AG10803 (cell line): ENCODE measurements around the gene B4GALT1.

Source experiments
- DNase-seq: peaks from one replicate; pipeline ENCODE4 v3.0.0; 2010; ENCODE audit warnings: low read depth
- H3K4me3 ChIP-seq: 2 replicates; pipeline ENCODE4 v1.5.1; 2011; ENCODE audit warnings: mild to moderate bottlenecking, low read length, control low read depth
- CTCF ChIP-seq: conservative IDR thresholded peaks from 2 replicates; pipeline ENCODE4 v1.5.1; 2011; ENCODE audit warnings: mild to moderate bottlenecking, low read length, control low read depth, inconsistent platforms

Gene B4GALT1

GRCh38 chr9:33125461-33125860 is 41.7 kb downstream of the B4GALT1 start:
- no peak for DNase-seq
- no peak for TF ChIP-seq CTCF
- no peak overlapping the region for H3K4me3 ChIP-seq

- H3K4me3 ChIP-seq, result no peak overlapping the region
- DNase-seq, result no peak
- TF ChIP-seq CTCF, result peak; percentile 26; the same call in 1 of the 2 replicates
These were observed 42.3 kb downstream of the B4GALT1 start for GRCh38 chr9:33124751-33125381.

- H3K4me3 ChIP-seq, result no peak overlapping the region
- no peak for DNase-seq
- TF ChIP-seq CTCF, result no peak
These were observed 43.1 kb downstream of the B4GALT1 start for GRCh38 chr9:33124046-33124445.

DNA sequence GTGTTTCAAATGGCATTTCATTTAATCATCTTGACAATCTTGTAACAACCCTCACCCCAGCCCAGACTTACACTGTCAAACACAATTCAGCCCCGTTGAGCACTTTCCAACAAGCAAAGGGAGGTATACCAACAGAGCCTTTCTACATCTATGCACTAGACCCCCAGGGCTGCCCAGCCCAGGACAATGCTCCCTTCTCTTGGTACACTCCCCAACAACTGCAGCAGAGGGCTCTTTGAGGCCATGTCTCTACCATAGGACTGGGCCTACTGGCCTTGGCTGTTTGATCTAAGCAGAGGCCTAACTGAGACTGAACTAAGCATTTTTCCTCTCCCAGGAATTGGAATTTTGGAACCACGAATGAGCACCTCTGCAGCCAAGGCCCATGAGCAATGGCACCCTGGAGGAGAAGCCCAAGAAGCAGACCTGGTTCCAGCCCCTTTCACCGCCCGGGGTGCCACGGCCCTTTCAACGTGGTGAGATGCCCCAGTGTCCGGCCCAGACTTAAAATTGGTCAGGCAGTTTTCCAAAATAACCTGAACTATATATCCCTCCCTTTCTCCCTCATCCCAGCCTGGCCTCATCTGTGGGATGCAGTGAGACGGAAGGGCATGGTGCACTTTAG is 43.6 kb downstream of the B4GALT1 start:
- H3K4me3 ChIP-seq, result no peak overlapping the region
- no peak for TF ChIP-seq CTCF
- DNase-seq, result no peak

DNA sequence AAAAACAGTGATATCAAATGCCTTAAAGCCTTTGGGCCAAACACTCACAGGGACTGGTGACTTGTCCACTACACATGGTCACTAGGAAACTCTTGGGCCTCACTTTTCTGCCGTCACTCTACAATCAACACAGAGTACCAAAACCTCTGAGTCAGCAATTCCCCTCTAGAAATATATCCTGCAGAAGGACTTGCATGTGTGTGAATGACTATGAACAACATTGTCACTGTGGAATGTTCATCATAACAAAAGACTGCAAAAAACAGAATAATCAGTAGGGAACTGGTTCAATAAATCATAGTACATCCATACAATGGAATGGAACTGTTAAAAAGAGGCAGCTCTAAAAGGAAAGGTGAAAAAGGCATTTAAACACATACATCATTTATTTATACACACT is 46.5 kb downstream of the B4GALT1 start:
- TF ChIP-seq CTCF, result no peak
- no peak overlapping the region for H3K4me3 ChIP-seq
- DNase-seq, result no peak

GRCh38 chr9:33117796-33118195 is 49.3 kb downstream of the B4GALT1 start:
- no peak for DNase-seq
- no peak overlapping the region for H3K4me3 ChIP-seq
- TF ChIP-seq CTCF, result no peak

- H3K4me3 ChIP-seq, result no peak overlapping the region
- peak; percentile 88 for DNase-seq
- no peak for TF ChIP-seq CTCF
These were observed 49.8 kb downstream of the B4GALT1 start for GRCh38 chr9:33117306-33117705.
